ENCODE measurements around the gene ELOVL6.

ELOVL6 gene

DNA sequence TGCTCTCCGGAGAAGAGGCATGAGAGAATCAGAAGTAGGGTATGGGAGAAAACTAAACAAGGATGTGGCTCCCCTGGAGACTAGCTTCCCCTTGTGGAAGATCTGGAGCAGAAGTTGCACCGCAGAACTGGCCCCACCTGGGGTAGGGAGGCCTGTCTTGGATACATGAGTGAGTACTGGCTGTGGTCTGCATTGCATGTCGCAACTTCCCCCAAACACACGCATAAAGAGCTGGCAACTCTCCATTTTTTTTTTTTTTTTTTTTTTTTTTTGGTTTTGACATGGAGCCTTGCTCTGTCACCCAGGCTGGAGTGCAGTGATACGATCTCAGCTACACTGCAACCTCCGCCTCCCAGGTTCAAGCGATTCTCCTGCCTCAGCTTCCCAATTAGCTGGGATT is 165.8 kb downstream of the ELOVL6 start:
- DNase-seq (ENCODE audit: low spot score): no peak

DNA sequence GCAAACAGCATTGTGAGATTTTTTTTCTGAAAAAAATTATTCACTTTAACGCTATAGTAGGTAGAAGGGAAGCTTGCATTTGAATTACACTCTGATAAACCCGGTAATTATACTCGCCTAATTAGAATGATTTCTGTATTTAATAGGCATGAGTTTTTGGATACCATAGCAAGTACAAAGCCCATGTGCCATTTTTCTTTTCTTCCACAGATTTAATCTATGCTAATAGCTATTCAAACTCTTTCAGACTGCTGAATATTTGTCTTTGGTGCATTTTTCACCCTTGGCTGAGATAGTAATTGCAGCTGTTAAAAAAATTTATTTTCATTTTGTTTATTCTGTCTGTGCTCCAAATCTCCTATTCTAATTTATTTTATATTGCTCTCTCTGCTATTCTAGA is 172.7 kb downstream of the ELOVL6 start:
- no peak for DNase-seq (ENCODE audit: low spot score)

DNA sequence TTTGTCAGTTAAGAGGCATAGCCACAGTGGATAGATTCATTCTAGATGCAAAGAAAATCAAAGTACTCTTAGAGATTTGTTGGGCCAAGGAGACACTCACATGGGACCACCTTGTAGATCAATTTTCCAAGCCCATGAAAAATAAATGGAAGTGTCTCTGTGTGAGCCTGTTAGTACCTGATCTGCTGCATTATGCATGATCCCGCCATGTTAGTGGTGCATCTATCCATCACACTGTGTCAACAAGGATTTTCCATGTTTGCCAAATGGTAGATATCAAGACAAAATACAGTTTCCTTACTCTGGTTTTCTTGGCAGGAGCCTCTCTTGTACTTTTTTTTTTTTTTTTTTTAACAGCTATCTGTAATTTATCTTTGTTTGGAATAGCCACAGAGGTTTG is 173.4 kb downstream of the ELOVL6 start:
- DNase-seq (ENCODE audit: low spot score): no peak

DNA sequence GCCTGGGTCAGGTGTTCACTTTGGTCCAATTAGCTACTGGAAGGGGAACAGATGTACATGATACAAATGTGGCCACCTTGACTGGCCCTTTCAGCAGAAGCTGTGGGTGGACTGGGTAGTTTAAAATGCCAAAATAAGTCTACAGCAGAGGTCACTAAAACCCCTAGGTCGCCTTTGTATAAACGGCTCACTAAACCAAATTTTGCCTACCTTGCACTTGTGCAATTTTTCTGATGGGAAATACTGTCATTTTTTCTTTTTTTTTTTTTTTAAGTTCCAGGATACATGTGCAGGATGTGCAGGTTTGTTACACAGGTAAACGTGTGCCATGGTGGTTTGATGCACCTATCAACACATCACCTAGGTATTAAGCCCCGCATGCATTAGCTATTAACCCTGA is 176.0 kb downstream of the ELOVL6 start:
- DNase-seq (ENCODE audit: low spot score): no peak

DNA sequence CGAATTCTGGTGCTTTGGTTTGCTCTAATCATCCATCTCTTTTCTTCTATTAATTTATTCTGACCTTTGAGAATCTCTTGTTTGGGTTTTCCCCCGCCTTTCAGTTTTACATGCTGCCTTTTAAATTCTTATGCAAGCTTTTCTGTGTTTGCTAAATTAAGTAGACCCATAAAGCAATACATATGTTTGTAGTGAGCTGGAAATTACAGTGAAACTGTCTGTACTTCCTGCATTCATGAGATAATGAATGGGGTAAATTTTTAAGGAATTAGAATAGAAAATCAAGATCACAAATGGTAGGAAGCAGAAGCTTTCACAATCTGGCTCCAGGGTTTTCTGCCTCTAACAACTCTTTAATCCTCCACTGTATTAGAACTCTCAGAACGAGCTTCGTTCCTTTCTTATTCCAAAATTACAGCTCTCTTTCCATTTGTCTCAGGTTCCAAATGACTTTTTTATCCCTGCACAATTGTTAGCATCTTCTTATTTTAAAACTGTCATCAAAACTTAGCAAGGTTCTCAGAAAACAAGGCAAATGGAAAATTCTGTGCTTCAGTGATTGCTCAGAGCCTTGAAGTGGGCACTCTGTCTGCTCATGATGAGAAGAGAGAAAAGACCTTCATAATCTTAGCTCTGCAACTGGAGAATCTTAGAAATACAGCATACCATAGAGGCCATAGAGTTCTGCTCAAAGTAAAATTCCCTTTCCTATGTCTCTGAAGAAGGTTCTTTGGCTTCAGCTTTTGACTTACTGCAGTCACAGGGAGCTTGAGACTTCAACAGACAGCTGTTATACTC is 177.6 kb downstream of the ELOVL6 start:
- DNase-seq (ENCODE audit: low spot score): no peak

DNA sequence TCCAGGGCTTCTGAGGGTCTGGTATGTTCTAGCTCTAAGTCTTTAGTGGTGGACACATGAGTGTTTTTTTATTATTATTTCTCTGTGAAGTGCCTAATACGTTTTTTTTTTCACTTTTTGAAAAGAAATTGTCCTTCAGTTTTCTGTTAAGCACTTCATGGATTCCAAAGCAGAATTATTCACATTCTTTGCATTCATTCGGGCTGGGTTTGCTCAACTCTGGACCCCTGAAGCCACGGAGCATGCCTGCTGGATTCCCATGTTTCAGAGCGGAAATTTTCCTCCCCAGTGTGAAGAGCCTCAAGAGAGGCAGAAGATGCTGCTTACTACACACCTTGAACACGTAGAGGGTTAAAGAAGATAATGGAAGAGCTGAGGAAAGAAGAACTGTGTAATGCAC is 178.3 kb downstream of the ELOVL6 start:
- no peak for DNase-seq (ENCODE audit: low spot score)

DNA sequence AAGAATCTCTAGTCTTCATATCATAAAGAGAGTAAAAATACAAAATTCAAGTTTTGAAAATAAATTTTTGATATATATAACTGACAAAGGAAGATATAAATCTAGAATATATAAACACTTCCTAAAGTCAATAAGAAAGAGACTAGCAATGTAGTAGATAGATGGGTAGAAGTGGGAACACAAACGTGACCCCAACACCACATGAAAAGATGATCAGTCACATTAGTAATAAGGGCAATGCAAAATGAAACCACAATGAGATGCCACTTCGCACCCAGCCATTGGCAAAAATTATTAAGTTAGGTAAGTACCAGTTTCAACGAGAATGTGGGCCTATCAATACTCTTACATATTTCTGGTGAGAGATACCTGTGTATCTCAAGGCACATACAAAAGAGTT is 179.3 kb downstream of the ELOVL6 start:
- no peak for DNase-seq (ENCODE audit: low spot score)

DNA sequence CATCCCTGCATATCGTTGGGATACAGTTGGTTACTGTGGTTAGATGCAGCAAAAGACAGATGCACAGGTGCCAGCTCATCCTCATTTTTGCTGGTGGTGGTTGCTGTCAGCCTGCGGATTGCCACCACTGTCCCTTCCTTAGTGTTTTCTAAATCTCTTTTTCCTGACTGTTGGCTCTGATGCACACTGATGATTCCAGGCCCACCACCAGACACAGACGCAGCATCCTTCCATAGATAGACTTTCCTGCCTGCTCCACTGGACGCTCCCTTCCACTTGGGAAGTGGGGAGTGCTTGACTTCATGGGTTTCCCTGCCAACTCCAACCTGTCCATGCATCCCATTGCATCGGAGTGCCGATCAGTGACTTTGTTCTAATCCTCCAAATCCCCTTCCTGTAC is 184.2 kb downstream of the ELOVL6 start:
- no peak for DNase-seq (ENCODE audit: low spot score)

DNA sequence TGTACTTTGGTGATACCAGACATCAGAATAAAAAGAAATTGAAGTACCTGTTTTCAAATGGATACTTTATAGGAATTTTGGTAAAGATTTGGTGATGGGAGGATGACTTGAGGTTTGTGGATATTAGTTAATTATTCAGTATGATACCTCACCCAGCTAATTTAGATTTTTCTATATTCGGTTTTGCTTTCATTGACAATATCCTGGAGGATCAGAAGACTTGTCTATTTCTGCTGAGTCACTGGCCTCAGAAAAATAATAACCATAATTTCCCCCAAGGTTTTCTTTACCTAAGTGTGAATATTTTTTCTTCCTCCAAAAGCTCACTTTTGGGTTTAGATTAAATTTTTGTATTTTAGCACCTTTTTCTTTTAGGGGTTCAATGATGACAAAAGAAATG is 185.5 kb downstream of the ELOVL6 start:
- DNase-seq (ENCODE audit: low spot score): no peak

DNA sequence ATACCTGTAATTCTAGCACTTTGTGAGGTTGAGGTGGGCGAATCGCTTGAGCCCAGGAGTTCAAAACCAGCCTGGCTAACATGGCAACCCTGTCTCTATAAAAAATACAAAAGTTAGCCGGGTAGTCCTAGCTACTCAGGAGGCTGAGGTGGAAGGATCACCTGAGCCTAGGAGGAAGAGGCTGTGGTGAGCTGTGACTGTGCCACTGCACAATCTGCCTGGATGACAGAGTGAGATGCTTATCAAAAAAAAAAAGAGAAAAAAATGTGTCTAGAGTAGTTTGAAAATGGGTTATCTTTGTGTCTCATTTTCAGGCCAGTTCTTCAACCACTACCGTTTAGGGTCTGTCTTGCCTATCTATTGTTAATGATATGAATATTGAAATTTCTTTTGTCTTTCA is 187.6 kb downstream of the ELOVL6 start:
- no peak for DNase-seq (ENCODE audit: low spot score)

DNA sequence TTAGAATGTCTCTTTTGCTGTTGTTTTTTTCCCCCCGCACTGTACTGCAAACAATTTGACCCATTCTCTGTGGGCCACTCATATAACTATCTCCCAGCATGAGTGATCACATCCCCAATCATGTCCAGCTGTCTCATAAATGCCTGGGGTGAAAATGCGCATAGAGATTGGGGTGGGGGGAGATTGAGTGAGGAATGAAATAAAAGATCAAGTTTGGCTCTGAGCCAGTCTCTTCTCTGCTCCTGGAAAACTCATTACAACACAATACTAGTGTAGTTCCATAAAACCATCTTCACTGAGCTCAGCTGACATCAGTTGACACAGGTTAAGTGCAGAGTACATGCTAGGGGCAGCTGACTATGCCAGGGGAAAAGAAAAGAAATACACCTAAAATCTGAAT is 188.9 kb downstream of the ELOVL6 start:
- no peak for DNase-seq (ENCODE audit: low spot score)

DNA sequence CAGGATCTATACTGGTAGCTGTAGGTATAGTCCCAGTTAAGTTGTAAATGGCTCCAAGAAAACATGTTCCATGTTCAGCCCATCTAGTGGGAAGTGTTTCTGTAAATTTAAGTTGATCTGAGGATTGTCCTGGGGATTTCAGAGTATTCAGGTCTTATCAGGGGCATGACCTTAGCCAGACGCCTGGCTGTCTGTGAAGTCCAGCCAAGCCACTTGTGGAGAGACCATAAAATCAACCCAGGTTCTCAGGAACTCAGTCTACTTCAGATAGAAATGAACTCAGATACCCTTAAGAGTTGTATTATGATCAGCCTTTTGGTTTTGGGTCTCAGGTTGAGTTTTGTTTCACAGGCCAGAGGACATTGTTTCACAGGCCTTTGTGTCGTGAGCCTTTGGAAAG is 189.9 kb downstream of the ELOVL6 start:
- DNase-seq (ENCODE audit: low spot score): no peak

DNA sequence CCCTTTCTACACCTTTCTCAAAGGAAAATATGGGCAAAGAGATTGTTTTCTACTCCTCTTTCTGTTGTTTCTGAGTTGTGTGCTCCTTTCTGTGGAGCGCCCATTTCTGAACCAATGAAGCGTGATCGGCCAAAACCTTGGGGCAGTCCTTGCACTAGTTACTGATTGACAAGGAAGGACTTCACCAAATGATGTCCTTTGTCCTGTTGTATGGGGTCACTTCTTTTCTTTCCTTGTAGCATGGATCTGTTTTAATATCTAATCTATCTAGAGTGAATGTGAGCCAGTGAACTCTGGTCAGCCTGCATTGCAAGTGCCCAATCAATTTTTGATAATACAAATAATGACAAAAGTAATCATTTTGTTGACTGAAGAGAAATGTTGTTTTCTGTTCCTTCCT is 191.2 kb downstream of the ELOVL6 start:
- DNase-seq (ENCODE audit: low spot score): no peak

DNA sequence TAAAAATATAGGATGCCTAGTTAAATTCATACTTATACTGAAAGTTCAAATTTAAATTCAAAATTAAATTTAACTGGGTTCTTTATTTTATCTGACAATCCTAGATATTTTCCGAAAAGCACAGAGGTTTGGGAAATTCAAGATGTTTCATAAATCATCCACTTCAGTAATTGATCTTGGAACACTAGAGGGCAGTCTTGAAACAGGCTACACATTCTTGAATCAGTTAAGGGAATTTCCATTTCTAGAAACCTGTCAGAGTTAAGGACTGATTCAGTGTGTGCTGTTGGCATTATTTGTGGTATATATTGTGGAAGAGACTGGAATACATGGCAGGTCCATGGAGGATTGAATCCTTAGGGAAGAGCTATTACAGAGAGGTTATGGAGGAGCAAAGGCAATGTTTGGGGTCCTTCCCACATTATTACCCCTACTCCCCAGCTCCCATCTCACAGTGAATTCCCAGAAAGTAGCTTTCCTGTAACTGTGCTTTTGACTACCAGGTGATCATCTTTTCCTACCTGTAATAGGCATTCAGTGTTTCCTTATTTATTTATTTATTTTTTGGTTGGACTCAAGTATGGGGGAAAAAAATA is 192.9 kb downstream of the ELOVL6 start:
- DNase-seq (ENCODE audit: low spot score): peak; percentile 42

DNA sequence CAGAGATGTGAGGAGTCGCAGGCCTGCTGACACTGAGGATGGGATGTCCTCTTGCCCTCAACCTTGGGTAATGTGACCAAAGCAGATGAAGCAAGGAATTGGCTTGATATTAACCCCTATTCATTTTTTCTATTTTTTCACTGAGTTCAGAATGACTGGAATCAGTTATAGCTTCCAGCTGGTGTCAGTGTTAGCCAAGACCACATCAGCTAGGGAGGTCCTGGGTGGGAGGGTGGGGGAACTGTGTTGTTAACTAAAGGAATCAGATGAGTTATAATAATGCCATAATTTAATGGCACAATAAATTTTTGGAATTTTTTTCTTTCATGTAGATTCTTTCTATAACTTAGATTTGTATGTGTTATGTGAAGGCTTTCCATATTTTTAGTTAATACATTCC is 193.9 kb downstream of the ELOVL6 start:
- DNase-seq (ENCODE audit: low spot score): no peak

DNA sequence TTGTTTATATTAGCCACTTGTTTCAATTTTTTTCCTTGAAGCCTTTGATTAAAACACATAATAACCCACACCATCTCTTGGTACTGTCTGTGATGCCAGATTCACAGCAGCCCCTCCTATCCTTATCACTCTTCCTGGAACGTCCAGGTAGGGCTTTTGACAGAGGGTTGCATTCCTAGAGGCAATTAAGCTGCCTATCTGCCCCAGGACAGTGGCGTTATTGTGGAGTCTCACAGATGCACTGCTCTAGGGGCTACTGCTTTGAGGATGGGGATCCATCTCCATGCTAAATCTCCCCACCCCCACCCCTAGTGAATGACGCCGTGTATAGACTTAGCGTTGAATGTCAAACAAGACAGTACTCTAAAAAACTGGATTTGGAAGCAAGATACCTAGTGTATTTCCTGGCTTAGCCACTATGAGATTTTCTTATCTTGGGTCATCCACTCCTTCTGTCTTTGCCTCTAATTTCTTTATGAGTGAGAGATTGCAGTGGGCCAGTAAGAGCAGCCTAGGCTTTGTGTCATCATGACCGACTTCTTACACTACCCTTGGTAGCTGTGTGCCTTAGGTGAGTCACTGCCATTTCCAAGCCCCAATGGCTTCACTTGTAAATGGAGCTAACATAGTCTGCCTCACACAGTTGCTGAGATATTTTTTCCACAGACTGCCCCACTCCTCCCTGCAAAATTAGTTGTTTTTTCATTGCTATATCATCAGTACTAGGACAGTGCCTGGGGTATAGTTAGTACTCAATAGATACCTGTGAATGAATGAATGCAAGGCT is 194.8 kb downstream of the ELOVL6 start:
- DNase-seq (ENCODE audit: low spot score): no peak

DNA sequence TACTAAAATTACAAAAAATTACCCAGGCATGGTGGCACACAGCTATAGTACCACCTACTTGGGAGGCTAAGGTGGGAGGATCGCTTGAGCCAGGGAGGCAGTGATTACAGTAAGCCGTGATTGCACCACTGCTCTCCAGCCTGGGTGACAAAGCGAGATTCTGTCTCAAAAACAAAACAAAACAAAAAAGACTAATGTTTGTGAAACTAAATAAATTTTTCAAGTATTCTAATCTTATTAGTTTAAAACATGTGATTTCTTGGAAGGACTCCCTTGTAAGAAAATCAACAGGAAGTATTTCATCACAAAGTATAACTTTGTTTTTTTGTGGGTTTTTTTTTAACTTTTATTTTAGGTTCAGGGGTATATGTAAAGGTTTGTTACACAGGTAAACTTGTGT is 196.1 kb downstream of the ELOVL6 start:
- DNase-seq (ENCODE audit: low spot score): no peak

DNA sequence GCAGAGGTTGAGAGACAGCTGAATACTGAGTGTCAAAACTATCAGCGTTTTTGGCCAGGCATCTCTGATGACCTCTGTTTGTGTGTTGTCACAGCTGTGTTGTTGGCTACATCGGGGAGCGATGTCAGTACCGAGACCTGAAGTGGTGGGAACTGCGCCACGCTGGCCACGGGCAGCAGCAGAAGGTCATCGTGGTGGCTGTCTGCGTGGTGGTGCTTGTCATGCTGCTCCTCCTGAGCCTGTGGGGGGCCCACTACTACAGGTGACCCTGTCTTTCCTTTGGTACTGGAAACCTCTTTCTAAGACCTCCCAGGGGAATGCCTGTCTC is 198.9 kb downstream of the ELOVL6 start:
- DNase-seq (ENCODE audit: low spot score): no peak

DNA sequence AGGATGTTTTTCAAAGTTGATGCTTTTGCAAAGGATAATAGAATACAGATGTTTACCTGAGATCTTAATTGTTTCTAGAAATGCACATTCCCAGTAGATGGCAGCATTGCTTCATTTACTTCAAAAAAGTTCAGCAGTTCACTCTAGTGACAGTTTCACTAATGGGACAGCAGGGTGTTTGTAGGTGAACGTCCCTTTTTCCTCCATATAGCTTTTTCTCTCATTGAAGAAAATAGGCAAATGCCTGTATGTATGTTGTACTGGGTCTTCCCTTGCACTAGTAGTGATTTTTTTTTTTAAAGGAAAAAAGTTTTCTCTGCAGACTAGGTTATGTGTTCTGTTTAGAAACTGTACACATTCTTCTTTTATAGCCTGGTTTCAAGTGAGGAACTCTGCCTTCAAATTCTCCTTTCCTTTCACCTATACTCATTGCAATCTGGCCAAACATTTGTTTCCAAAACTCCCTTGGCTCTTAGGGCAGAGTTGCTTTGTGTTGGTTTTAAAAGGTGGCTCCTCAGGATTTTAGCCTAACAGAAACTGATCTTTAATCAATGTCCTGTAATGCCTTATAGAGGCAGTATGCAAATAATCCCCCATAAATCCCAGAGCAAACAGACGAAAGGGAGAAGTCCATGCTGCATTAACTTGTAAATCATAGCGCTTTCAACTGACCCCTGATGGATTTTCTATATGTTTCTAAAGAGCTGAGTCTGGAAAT is 199.4 kb downstream of the ELOVL6 start:
- peak; percentile 60 for DNase-seq (ENCODE audit: low spot score)

DNA sequence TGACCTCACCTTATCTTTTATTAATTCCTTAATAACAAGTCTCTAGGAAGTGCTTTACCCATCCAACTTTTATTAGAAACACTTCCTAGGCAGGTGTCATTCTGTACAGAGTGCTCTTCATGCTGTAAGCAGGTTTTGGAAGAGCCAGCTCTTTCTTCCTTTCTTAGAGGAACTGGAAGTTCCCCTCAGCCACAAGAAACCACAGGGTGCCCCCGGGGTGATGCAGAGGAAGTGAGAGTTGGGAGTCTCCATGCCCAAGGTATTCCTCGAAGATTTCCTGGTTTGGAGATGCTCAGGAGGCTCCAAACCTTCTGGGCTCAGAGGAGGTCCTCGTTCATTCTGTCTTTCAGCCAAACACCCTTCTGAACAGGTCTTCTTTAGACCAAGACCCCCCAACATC is 201.9 kb downstream of the ELOVL6 start:
- DNase-seq (ENCODE audit: low spot score): no peak

Data from SK-N-DZ (cell line).